BJ (cell line): ENCODE results near the gene PIWIL1. TPM values are rescaled to one million over a fixed set of nuclear protein-coding genes. Genes with fewer than 3 reads are reported as not detected.

Source experiments
- CTCF ChIA-PET: fragments of 350-600 bp; formaldehyde crosslinking; extraction: SDS; loops from one replicate; lab custom pipeline; 2021; ENCODE audit warnings: antibody characterized with exemption, inconsistent platforms; lab: Yijun Ruan, JAX
- POLR2A ChIA-PET: fragments of 300-600 bp; sonication (Branson Sonifier 250); formaldehyde crosslinking; extraction: SDS; loops from one replicate; lab custom pipeline; 2021; ENCODE audit warnings: antibody characterized with exemption; lab: Charles Lee
- DNase-seq: peaks from one replicate; pipeline ENCODE4 v3.0.0-alpha.2; 2011; ENCODE audit warnings: low read depth
- H3K27me3 ChIP-seq: 2 replicates; pipeline ENCODE4 v1.6.0; 2011; ENCODE audit warnings: low read length; ENCODE audit not compliant: control insufficient read depth, insufficient read depth
- H3K36me3 ChIP-seq: 2 replicates; pipeline ENCODE4 v1.5.1; 2011; ENCODE audit warnings: low read length; ENCODE audit not compliant: control insufficient read depth, insufficient read depth
- H3K4me3 ChIP-seq: 2 replicates; pipeline ENCODE4 v1.5.1; 2011; ENCODE audit warnings: low read depth, mild to moderate bottlenecking, control low read depth, low read length
- polyA minus RNA-seq: library from RNA; depleted of rRNA, polyadenylated mRNA; stranded (reverse); fragments of >200 nt; gene quantifications from 2 replicates; pipeline ENCODE4 v1.2.3, GENCODE V29; 2011; rRNA and poly(A)+ RNA removed
- polyA plus RNA-seq: library from polyadenylated mRNA; depleted of rRNA; stranded (reverse); fragments of >200 nt; gene quantifications from 2 replicates; pipeline ENCODE4 v1.2.3, GENCODE V29; 2011; rRNA removed
- TF ChIP-seq, protein P1 (sequence below): IDR thresholded peaks from 2 replicates; pipeline ENCODE4 v1.5.1; 2011; ENCODE audit warnings: low read depth, mild to moderate bottlenecking, control low read depth, inconsistent platforms, low read length, moderate library complexity; ENCODE audit not compliant: insufficient read depth

Gene PIWIL1
- not detected in 2 replicates for polyA plus RNA-seq
- polyA minus RNA-seq, result not detected in 2 replicates

- ChIA-PET CTCF (no interaction called here), POLR2A (no interaction called here)
- Histone ChIP-seq H3K4me3 (no peak within 1 kb of the TSS), H3K27me3 (no peaks in the 10 kb centered on the region), H3K36me3 (no peaks in the 10 kb centered on the region)
- no peak for DNase-seq
- TF ChIP-seq, protein P1, sequence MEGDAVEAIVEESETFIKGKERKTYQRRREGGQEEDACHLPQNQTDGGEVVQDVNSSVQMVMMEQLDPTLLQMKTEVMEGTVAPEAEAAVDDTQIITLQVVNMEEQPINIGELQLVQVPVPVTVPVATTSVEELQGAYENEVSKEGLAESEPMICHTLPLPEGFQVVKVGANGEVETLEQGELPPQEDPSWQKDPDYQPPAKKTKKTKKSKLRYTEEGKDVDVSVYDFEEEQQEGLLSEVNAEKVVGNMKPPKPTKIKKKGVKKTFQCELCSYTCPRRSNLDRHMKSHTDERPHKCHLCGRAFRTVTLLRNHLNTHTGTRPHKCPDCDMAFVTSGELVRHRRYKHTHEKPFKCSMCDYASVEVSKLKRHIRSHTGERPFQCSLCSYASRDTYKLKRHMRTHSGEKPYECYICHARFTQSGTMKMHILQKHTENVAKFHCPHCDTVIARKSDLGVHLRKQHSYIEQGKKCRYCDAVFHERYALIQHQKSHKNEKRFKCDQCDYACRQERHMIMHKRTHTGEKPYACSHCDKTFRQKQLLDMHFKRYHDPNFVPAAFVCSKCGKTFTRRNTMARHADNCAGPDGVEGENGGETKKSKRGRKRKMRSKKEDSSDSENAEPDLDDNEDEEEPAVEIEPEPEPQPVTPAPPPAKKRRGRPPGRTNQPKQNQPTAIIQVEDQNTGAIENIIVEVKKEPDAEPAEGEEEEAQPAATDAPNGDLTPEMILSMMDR, result no peak
Observed at GRCh38 chr12:130337488-130338303, at the start of gene PIWIL1. PIWIL1 (plus strand) TSS chr12:130337887; CDS start chr12:130342592, 4,705 bp downstream.

DNA sequence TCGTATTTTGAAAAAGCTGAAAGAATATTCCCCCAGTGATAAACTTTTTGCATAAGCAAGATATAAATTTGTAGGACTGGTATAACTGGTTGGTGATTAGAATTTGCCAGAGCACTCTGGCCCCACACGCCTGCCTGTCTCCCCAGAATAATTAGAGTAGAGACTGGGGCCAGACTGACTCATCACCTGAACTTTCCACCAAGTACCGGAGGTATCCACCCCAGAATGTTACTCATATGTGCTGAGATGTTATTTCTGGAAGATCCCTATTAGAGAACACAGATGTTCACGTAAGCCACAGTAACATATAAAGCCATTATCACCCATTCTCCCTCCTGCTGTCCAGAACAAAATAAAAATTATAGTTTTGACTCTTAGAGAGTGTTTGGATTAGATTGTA, 49.5 kb upstream of the PIWIL1 start:
- ChIA-PET POLR2A (no interaction called here), CTCF (no interaction called here)
- TF ChIP-seq, protein P1, result no peak
- no peaks in the 10 kb centered on the region for H3K36me3 ChIP-seq
- H3K4me3 ChIP-seq, result no peak overlapping the region
- no peaks in the 10 kb centered on the region for H3K27me3 ChIP-seq
- DNase-seq, result no peak

- Histone ChIP-seq H3K27me3 (no peaks in the 10 kb centered on the region), H3K4me3 (no peak overlapping the region), H3K36me3 (no peaks in the 10 kb centered on the region)
- TF ChIP-seq, protein P1, result no peak
- no peak for DNase-seq
- POLR2A ChIA-PET, result no interaction called here
- CTCF ChIA-PET, result no interaction called here
Observed at GRCh38 chr12:130288691-130289090, 49.0 kb upstream of the PIWIL1 start.

DNA sequence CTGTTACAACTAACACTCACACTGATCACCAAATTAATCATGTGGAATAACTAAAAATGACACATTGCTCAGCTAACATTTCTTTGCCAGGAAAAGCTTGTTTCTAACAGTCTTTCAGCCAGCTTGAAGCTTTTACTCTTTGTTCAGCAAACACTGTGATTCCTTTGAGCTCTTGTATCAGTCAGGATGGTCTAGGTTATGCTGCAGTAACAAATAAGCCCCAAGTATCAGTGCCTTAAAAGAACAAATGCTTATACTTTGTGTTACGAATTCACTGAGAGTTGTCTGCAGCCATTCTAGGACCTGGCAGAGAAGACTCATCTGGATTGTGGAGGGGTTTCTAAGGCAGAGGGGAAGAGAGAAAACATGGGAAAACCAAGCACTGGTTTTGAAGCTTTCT, 47.6 kb upstream of the PIWIL1 start:
- Histone ChIP-seq H3K36me3 (no peaks in the 10 kb centered on the region), H3K4me3 (no peak overlapping the region), H3K27me3 (no peaks in the 10 kb centered on the region)
- POLR2A ChIA-PET, result no interaction called here
- TF ChIP-seq, protein P1, result no peak
- CTCF ChIA-PET, result no interaction called here
- DNase-seq, result no peak

DNA sequence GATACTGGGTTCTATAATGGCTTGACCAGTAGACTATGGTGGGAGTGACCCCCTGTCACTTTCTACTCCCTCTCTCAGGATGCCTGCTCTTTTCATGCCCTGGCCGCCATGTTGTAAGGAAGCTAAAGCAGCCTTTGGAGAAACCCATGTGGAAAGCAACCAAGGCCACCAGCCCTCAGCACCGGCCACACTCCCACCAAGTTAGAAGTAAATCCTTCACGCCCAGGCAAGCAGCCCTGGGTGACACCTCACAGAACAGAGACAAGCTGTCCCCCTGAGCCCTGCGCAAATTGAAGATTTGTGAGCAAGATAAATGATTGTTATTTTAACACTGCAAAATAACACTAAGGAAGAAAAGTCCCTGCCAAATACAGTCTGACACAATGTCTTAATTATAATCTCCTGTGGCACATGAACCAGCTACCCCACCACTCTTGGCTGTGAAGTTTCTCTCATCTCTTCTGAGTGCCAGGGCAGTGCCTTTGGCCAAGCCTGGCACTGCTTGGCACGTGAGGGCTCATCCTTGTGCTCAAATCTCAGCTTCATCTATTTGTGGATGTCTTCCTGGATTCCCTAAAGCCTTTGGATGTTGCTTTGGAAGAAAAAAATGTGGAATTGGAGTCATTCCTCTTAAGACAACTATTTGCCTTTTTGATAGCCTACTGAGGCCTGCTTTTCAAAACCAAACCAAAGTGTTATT, 39.2 kb upstream of the PIWIL1 start:
- Histone ChIP-seq H3K36me3 (no peaks in the 10 kb centered on the region), H3K4me3 (no peak overlapping the region), H3K27me3 (no peaks in the 10 kb centered on the region)
- TF ChIP-seq, protein P1, result no peak
- ChIA-PET CTCF (no interaction called here), POLR2A (no interaction called here)
- no peak for DNase-seq
